SK-N-SH (cell line): Measurements from ENCODE around the gene KIFC3. TPM values are rescaled to one million over a fixed set of nuclear protein-coding genes. Genes with fewer than 3 reads are reported as not detected.
"Not testable (repeated sequence)": the region's sequence is repeated elsewhere in the genome, so short reads cannot be mapped to it uniquely, and the experiment has no call there.

ENCODE experiments used
- CTCF ChIA-PET: fragments of 300-600, 350-600 bp; formaldehyde crosslinking; extraction: SDS; loops from one replicate; lab custom pipeline; 2021; lab: Yijun Ruan, JAX
- POLR2A ChIA-PET: fragments of 350-600 bp; sonication (Branson Sonifier 250); formaldehyde crosslinking; extraction: SDS; loops from one replicate; lab custom pipeline; 2020; ENCODE audit warnings: antibody characterized with exemption, inconsistent platforms; lab: Yijun Ruan, JAX
- DNase-seq: peaks from one replicate; pipeline ENCODE4 v3.0.0; 2012
- H2AFZ ChIP-seq: fragments of 200-600 bp; sonication (generic); 2 replicates; pipeline ENCODE4 v1.8.1; 2016; ENCODE audit warnings: antibody characterized with exemption, mild to moderate bottlenecking, low read depth
- H3F3A ChIP-seq: fragments of 200-600 bp; sonication (generic); replicated peaks from 2 replicates; pipeline ENCODE3; 2016; ENCODE audit warnings: antibody characterized with exemption, mild to moderate bottlenecking; ENCODE audit not compliant: insufficient read depth
- H3K27ac ChIP-seq, 2 experiments: fragments of 200-500 bp in 1 of 2; fragments of 200-600 bp in 1 of 2; sonication (Bioruptor generic) in 1 of 2; sonication (generic), shearing (Covaris generic) in 1 of 2; 2 replicates each; pipeline versions ENCODE4 v1.5.1 to v1.6.1; 2014 to 2016; ENCODE audit warnings: low read depth in 2 of 2, inconsistent platforms in 1 of 2, low read length in 1 of 2, mild to moderate bottlenecking in 1 of 2, mixed read lengths in 1 of 2
- H3K27me3 ChIP-seq: fragments of 200-600 bp; sonication (generic), shearing (Covaris generic); 2 replicates; pipeline ENCODE4 v1.6.1; 2016; ENCODE audit warnings: mixed run types; ENCODE audit not compliant: insufficient read depth
- H3K36me3 ChIP-seq, 2 experiments: fragments of 200-500 bp in 1 of 2; fragments of 200-600 bp in 1 of 2; sonication (Bioruptor generic) in 1 of 2; sonication (generic) in 1 of 2; replicated peaks in 1 of 2; 2 replicates each; pipeline versions ENCODE3 to v1.5.1; 2014 to 2016; ENCODE audit warnings: low read length in 1 of 2, mild to moderate bottlenecking in 1 of 2; ENCODE audit not compliant: insufficient read depth in 2 of 2, control insufficient read depth in 1 of 2
- H3K4me1 ChIP-seq, 2 experiments: fragments of 200-500 bp in 1 of 2; fragments of 200-600 bp in 1 of 2; sonication (Bioruptor generic) in 1 of 2; sonication (generic), shearing (Covaris generic) in 1 of 2; 2 replicates each; pipeline versions ENCODE4 v1.5.1 to v1.6.1; 2014 to 2016; ENCODE audit warnings: low read depth in 1 of 2, low read length in 1 of 2, mixed run types in 1 of 2; ENCODE audit not compliant: insufficient read depth in 2 of 2, control insufficient read depth in 1 of 2
- H3K4me2 ChIP-seq: fragments of 200-600 bp; sonication (generic), shearing (Covaris generic); 2 replicates; pipeline ENCODE4 v1.6.1; 2017; ENCODE audit warnings: mixed run types
- H3K4me3 ChIP-seq, 2 experiments: fragments of 200-500 bp in 1 of 2; fragments of 200-600 bp in 1 of 2; sonication (Bioruptor generic) in 1 of 2; sonication (generic), shearing (Covaris generic) in 1 of 2; 2 replicates each; pipeline versions ENCODE4 v1.5.1 to v1.8.1; 2014 to 2016; ENCODE audit warnings: low read depth in 2 of 2, inconsistent platforms in 1 of 2, low read length in 1 of 2, mild to moderate bottlenecking in 1 of 2, mixed read lengths in 1 of 2, moderate library complexity in 1 of 2
- H3K79me2 ChIP-seq: fragments of 200-600 bp; sonication (generic); 2 replicates; pipeline ENCODE4 v1.8.1; 2017; ENCODE audit warnings: mild to moderate bottlenecking; ENCODE audit not compliant: insufficient read depth
- H3K9ac ChIP-seq: fragments of 200-600 bp; sonication (generic); 2 replicates; pipeline ENCODE4 v1.6.1; 2017; ENCODE audit warnings: mixed run types
- H3K9me2 ChIP-seq: fragments of 200-600 bp; sonication (generic); 2 replicates; pipeline ENCODE4 v1.6.1; 2017; ENCODE audit warnings: mixed run types
- H3K9me3 ChIP-seq: fragments of 200-600 bp; sonication (generic); 2 replicates; pipeline ENCODE4 v1.6.1; 2017; ENCODE audit warnings: mixed run types, mild to moderate bottlenecking, moderate library complexity
- H4K20me1 ChIP-seq: fragments of 200-600 bp; sonication (generic); 2 replicates; pipeline ENCODE4 v1.6.1; 2017; ENCODE audit warnings: mild to moderate bottlenecking, mixed run types; ENCODE audit not compliant: insufficient read depth
- FOSL2 ChIP-seq: IDR thresholded peaks from 2 replicates; pipeline ENCODE4 v1.4.0; 2012; ENCODE audit warnings: low read depth, mild to moderate bottlenecking, moderate library complexity, borderline replicate concordance
- GATA2 ChIP-seq: sonication (generic); formaldehyde crosslinking; IDR thresholded peaks from 2 replicates; pipeline ENCODE4 v1.5.0; 2020; ENCODE audit warnings: mild to moderate bottlenecking, missing genetic modification reagents
- NRF1 ChIP-seq: IDR thresholded peaks from 2 replicates; pipeline ENCODE4 v1.6.1; 2012; ENCODE audit warnings: low read depth, mild to moderate bottlenecking, low read length
- RCOR1 ChIP-seq: fragments of 150-350 bp; IDR thresholded peaks from 2 replicates; pipeline ENCODE4 v1.6.1; 2017; ENCODE audit warnings: antibody characterized with exemption, low read length
- RFX5 ChIP-seq: IDR thresholded peaks from 2 replicates; pipeline ENCODE4 v1.6.1; 2012; ENCODE audit warnings: mild to moderate bottlenecking, improper control_type of control experiment, low read length
- WGBS: methylation state at CpG from one replicate; pipeline ENCODE4 v1.1.6; 2017; ENCODE audit warnings: low lambda C conversion rate; 5-methylcytosine and 5-hydroxymethylcytosine counted together
- polyA plus RNA-seq, 3 experiments: library from polyadenylated mRNA; depleted of rRNA; stranded (reverse); fragments of >200 nt; gene quantifications; 2 replicates each; pipeline ENCODE4 v1.2.3, GENCODE V29; 2012

Gene KIFC3
- polyA plus RNA-seq, 1 of the 3 experiments (the other 2 are of a cell fraction) = 65.4 TPM

DNA sequence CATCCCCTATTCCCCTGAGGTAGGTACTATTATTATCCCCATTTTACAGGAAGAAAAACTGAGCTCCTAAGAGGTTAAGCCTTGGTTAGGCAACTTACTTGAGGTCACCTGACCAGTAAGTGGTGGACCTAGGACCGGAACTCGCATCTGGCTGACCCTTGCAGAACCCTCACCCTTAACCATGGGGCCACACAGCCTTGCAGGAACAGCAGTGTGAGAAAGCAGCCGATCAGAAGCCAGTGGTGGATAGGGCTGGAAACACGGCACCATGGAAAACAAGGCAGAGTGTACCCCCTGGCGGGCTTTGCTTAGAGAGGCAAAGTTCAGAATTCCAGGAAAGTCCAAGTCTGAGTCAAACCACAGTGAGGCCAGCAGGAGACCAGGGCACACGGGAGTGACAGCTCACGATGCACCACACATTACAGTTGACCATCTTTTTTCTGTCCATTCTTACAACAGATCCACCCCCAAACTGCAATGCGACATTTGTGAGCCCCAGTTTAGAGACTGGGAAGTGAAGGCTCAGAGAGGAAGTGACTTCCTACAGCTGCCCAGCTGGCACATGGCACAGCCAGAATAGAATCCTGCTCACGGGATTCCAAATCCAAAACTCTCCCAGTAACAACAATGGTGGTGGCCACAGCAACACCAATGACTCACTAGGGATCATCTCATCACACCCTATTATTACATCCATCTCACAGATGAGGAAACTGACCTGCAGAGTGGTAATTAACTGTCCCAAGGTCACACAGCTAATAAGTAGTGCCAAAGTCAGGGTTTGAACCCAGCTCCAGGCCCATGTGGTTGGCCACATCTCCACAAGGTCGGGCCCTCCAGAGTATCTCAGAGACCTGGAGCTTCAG, 20.3 kb downstream of the KIFC3 start:
- H3K4me3 ChIP-seq = no peak overlapping the region
- no peaks in the 10 kb centered on the region for H3K9me3 ChIP-seq
- WGBS = over 99% methylated on average over 8 of the region's 10 CpGs
- H3F3A ChIP-seq = no peaks in the 10 kb centered on the region
- H3K27ac ChIP-seq = no peak overlapping the region
- ChIA-PET CTCF (interaction anchor here (0.8 to 2.1 kb wide), 5 partner anchors 8 to 219 kb away, joined by 3 to 7 read pairs (median 4); partner anchors contain the start of gene USB1), POLR2A (no interaction called here)
- H3K27me3 ChIP-seq = no peaks in the 10 kb centered on the region
- no peak overlapping the region for H3K9ac ChIP-seq
- no peak for DNase-seq
- no peaks in the 10 kb centered on the region for H3K9me2 ChIP-seq
- peaks cover 8 to 9% of the 10 kb centered on the region in 2 experiments for H3K36me3 ChIP-seq
- no peak for TF ChIP-seq RCOR1
- TF ChIP-seq NRF1 = no peak
- 0 out of 2 replicates have a peak, but pooled peaks cover 17% of the 10 kb centered on the region for H4K20me1 ChIP-seq
- no peak overlapping the region for H3K4me2 ChIP-seq
- H3K4me1 ChIP-seq = no peaks in the 10 kb centered on the region
- H2AFZ ChIP-seq = no peak overlapping the region
- H3K79me2 ChIP-seq = peaks cover 32% of the 10 kb centered on the region

DNA sequence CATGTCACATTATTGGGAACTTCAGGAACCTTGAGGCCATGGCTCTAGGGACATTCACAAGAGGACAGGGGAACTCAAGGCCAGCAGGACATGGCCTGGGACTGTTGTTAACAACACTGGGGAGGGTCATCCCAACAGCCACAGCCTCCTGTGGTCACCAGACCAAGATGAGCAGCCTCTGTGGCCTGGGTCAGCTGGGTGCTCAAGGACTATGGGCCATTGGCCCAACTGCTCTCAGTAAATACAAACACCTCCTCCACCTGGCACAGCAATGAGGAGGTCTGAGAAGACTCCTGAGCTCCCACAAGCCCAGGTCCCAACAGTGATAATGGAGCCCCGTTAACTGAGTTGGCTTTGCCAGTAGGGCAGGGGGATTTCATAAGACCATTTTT, 20.9 kb downstream of the KIFC3 start:
- TF ChIP-seq FOSL2 (no peak), RFX5 (no peak), GATA2 (CRISPR knock-in tag) (no peak)
- Histone ChIP-seq H3K4me2 (no peak overlapping the region), H3F3A (no peaks in the 10 kb centered on the region), H3K36me3 (peaks cover 7 to 13% of the 10 kb centered on the region in 2 experiments), H3K27me3 (no peaks in the 10 kb centered on the region), H3K79me2 (peaks cover 37% of the 10 kb centered on the region), H2AFZ (no peak overlapping the region), H4K20me1 (peaks cover 21% of the 10 kb centered on the region; the same call in 1 of the 2 replicates), H3K4me1 (no peaks in the 10 kb centered on the region), H3K9me2 (no peaks in the 10 kb centered on the region), H3K9ac (no peak overlapping the region), H3K27ac (no peak overlapping the region), H3K9me3 (no peaks in the 10 kb centered on the region), H3K4me3 (no peak overlapping the region)
- WGBS = 100% methylated on average over 1 of the region's 1 CpG
- POLR2A ChIA-PET = no interaction called here
- DNase-seq = no peak
- CTCF ChIA-PET = interaction anchor here (1.2 to 1.6 kb wide), 3 partner anchors 10 to 220 kb away, joined by 3 to 4 read pairs (median 4); partner anchors contain the start of gene USB1

GRCh38 chr16:57779836-57780235, 22.5 kb downstream of the KIFC3 start:
- H3K9me3 ChIP-seq, POLR2A ChIA-PET, DNase-seq, H3K4me3 ChIP-seq, H3F3A ChIP-seq, H2AFZ ChIP-seq, H3K27ac ChIP-seq, H3K27me3 ChIP-seq, H3K4me1 ChIP-seq, H3K9ac ChIP-seq, CTCF ChIA-PET, H3K4me2 ChIP-seq, H3K9me2 ChIP-seq: not testable (repeated sequence)
- Histone ChIP-seq H4K20me1 (peaks cover 21% of the 10 kb centered on the region; the same call in 1 of the 2 replicates), H3K79me2 (peaks cover 43% of the 10 kb centered on the region), H3K36me3 (peaks cover 5 to 15% of the 10 kb centered on the region in 2 experiments)
- WGBS = 94% methylated on average over 5 of the region's 5 CpGs
